ENCODE measurements around the gene RANBP17. TPM values are rescaled to one million over a fixed set of nuclear protein-coding genes. Genes with fewer than 3 reads are reported as not detected.
"Not testable (repeated sequence)": the region's sequence is repeated elsewhere in the genome, so short reads cannot be mapped to it uniquely, and the experiment has no call there.

RANBP17 gene
- not detected for polyA plus RNA-seq (2012; ENCODE audit: insufficient read depth, insufficient read length)

- DNase-seq (ENCODE audit: low read depth, low spot score) = no peak
- H3K4me3 ChIP-seq (ENCODE audit: low read length) = no peak within 1 kb of the TSS
Observed at GRCh38 chr5:170861917-170862766, at the start of gene RANBP17. RANBP17 (plus strand) TSS chr5:170862018.

DNA sequence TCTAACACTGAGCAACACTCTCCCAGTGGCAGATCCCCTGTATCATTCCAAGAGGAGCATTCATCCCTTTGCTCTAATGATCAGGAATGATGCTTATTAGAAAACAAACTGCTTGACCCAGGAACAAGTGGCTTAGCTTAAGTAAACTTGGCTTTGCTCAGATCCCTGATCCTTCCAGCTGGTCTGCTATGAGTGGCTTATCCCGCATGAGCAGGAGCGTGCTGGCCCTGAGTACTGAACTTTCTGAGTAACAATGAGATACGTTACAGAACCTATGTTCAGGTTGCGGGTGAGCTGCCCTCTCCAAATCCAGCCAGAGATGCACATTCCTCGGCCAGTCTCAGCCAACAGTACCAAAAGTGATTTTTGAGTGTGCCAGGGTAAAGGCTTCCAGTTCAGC is 48.6 kb upstream of the RANBP17 start:
- no peak overlapping the region for H3K4me3 ChIP-seq (ENCODE audit: low read length)
- DNase-seq (ENCODE audit: low read depth, low spot score) = no peak

DNA sequence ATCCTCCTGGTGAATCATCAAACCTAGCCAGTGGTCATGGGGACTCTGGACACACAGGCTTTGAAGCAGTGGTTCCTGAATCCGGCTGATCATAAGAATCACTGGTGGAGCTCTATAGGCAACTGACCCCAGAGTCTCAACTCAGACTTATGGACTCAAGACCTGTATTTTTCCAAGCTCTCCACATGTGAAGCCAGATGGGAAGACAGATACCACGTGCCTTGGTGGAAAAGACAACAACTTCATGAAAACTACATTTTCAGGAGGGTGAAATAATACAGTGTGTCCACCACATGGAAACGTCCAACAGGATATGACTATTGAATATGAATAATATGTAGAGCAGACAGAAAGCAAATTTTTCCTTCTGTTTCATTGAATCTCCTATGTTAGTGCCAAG is 44.6 kb upstream of the RANBP17 start:
- no peak overlapping the region for H3K4me3 ChIP-seq (ENCODE audit: low read length)
- DNase-seq (ENCODE audit: low read depth, low spot score) = no peak

GRCh38 chr5:170818232-170818631 is 43.6 kb upstream of the RANBP17 start:
- no peak overlapping the region for H3K4me3 ChIP-seq (ENCODE audit: low read length)
- no peak for DNase-seq (ENCODE audit: low read depth, low spot score)

GRCh38 chr5:170819824-170820223 is 42.0 kb upstream of the RANBP17 start:
- no peak for DNase-seq (ENCODE audit: low read depth, low spot score)
- no peak overlapping the region for H3K4me3 ChIP-seq (ENCODE audit: low read length)

DNA sequence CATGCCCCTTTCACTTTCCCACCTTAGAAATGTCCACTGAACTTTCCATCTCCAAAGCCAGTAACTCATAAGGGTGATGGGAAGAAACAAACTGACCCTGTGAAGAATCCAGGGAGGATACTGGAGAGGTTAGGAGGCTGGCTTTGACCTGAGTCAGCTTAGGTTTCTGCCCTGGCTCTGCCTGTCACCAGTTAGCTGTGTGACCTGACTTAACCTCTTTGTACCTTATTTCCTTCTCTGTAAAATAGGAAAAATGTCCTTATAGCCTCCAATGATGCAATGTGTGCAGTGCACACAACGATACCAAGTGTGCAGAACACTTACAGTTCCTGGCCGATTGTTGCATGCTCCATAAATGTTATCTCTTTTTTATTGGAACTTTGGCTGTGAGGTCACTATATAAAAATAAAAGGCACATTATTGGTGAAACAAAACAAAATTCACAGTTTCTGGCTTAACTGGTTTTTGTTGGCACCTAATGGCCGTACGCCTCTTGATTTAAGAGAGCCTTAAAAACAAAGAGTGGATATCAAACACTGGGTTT is 40.5 kb upstream of the RANBP17 start:
- DNase-seq (ENCODE audit: low read depth, low spot score) = no peak
- no peak overlapping the region for H3K4me3 ChIP-seq (ENCODE audit: low read length)

DNA sequence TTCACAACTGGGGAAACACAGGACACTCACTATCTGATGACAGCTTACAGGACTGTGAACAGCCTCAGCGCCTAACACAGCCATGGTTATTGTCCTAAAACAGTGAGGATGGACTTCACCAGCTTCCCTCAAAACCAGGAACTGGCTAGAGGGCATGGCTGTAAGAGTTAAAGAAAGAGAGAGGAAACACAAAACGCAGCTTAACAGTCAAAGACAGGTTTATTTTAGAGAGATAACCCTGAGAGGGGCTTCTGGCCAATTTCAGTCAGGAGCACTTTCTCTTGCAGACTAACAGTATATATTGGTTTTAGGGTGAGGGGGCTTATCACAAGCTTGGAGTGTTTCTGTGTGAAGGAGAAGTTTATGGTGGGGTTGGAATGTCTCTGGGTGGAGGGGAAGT is 35.7 kb upstream of the RANBP17 start:
- DNase-seq (ENCODE audit: low read depth, low spot score) = no peak
- H3K4me3 ChIP-seq (ENCODE audit: low read length) = no peak overlapping the region

GRCh38 chr5:170832241-170832640 is 29.6 kb upstream of the RANBP17 start:
- H3K4me3 ChIP-seq (ENCODE audit: low read length) = no peak overlapping the region
- DNase-seq (ENCODE audit: low read depth, low spot score) = no peak

DNA sequence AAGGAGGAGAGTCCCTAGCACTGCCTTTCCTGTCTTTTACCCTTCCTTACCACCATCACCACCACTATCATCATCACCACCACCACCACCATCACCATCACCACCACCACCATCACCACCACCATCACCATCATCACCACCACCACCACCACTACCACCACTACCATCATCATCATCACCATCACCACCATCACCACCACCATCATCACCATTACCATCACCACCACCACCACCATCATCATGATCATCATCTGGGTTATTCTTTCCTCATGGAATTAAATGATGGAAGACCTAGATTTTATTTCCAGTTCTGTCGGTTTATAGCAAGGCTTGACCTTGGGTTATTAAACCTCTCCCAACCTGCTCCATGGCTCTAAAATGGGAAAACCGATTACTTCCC is 27.8 kb upstream of the RANBP17 start:
- not testable (repeated sequence) for DNase-seq (ENCODE audit: low read depth, low spot score); H3K4me3 ChIP-seq (ENCODE audit: low read length)

DNA sequence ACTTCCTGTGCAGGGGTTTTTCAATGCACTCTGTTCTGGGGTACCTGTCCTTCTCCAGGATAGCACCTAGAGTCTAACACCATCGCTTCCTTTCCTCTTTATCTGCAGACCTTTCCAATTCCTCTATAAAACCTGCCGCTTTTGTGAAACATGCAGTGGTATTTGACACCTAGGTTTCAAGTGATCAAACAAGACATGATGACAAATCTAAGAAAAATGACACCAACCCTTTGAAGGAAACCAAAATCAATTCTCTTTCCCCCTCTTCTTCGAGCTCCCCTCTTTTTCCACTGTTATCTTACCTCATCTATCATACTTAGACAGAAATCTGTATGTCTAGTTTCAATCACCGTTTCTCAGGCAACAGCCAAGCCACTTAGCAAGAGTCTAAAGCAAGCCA is 25.6 kb upstream of the RANBP17 start:
- H3K4me3 ChIP-seq (ENCODE audit: low read length) = no peak overlapping the region

DNA sequence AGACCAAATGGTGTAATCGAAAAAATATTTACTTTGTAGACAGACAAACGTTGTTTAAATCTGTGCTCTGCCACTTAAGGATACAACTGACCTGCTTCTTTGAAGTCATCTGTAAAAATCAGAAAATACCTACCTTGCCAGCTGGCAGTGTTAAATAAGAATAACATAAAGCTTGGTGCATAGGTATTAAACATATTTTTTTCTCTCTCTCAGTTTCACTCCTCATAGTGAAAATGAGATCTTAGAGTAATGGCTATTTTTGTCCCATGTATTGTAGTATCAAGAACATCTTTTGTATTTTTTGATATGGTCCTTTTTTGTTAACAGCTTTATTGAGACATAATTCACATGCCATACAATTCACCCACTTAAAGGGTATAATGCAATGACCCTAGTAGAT is 17.9 kb upstream of the RANBP17 start:
- H3K4me3 ChIP-seq (ENCODE audit: low read length) = no peak overlapping the region
- no peak for DNase-seq (ENCODE audit: low read depth, low spot score)

More for the DNA sequence above, 25.6 kb upstream of the RANBP17 start:
- no peak for DNase-seq (ENCODE audit: low read depth, low spot score)

DNA sequence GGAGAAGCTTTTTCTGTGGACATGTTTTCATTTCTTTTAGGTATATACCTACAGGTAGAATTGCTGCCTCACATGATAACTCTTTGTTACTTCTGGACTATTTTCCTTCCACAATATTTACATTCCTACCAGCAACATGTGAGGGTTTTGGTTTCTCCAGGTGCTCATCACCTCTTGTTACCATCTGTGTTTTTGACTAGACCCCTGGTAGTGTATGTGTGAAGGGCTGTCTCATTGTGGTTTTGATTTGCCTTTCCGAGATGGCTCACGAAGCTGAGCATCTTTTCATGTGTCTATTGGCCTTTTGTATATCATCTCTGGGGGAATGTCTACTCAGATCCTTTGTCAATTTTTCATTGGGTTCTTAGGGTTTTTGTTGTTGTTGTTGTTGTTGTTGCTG is 17.2 kb upstream of the RANBP17 start:
- no peak overlapping the region for H3K4me3 ChIP-seq (ENCODE audit: low read length)
- no peak for DNase-seq (ENCODE audit: low read depth, low spot score)

DNA sequence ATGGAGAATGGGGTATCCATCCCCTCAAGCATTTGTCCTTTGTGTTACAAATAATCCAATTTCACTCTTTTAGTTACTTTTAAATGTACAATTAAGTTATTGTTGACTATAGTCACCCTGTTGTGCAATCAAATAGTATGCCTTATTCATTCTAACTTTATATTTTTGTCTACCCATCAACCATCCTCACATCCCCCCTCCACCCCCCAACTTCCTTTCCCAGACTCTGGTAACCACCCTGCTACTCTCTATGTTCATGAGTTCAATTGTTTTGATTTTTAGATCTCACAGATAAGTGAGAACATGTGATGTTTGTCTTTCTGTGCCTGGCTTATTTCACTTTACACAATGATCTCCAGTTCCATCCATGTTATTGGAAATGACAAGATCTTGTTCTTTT is 15.4 kb upstream of the RANBP17 start:
- no peak overlapping the region for H3K4me3 ChIP-seq (ENCODE audit: low read length)
- no peak for DNase-seq (ENCODE audit: low read depth, low spot score)

- no peak for DNase-seq (ENCODE audit: low read depth, low spot score)
- no peak overlapping the region for H3K4me3 ChIP-seq (ENCODE audit: low read length)
Observed at GRCh38 chr5:170846846-170847245, 15.0 kb upstream of the RANBP17 start.

- DNase-seq (ENCODE audit: low read depth, low spot score) = no peak
- no peak overlapping the region for H3K4me3 ChIP-seq (ENCODE audit: low read length)
Observed at GRCh38 chr5:170848033-170848432, 13.8 kb upstream of the RANBP17 start.

GRCh38 chr5:170849374-170849773 is 12.4 kb upstream of the RANBP17 start:
- no peak for DNase-seq (ENCODE audit: low read depth, low spot score)
- H3K4me3 ChIP-seq (ENCODE audit: low read length) = no peak overlapping the region

- no peak for DNase-seq (ENCODE audit: low read depth, low spot score)
- H3K4me3 ChIP-seq (ENCODE audit: low read length) = no peak overlapping the region
Observed at GRCh38 chr5:170854566-170854965, 7.3 kb upstream of the RANBP17 start.

- no peak overlapping the region for H3K4me3 ChIP-seq (ENCODE audit: low read length)
- no peak for DNase-seq (ENCODE audit: low read depth, low spot score)
Observed at GRCh38 chr5:170857066-170857465, 4.8 kb upstream of the RANBP17 start.

GRCh38 chr5:170860415-170860814 is 1.4 kb upstream of the RANBP17 start:
- H3K4me3 ChIP-seq (ENCODE audit: low read length) = no peak overlapping the region
- no peak for DNase-seq (ENCODE audit: low read depth, low spot score)

GRCh38 chr5:170860818-170861666 is 776 bp upstream of the RANBP17 start:
- DNase-seq (ENCODE audit: low read depth, low spot score) = no peak
- H3K4me3 ChIP-seq (ENCODE audit: low read length) = no peak overlapping the region
